ENCODE measurements around the gene ZC3H7A. TPM values are rescaled to one million over a fixed set of nuclear protein-coding genes. Genes with fewer than 3 reads are reported as not detected.

Gene ZC3H7A
- total and polyA plus RNA-seq, 2 of the 13 experiments (the other 11 are each of a cell fraction or from before 2014, with no cell fraction given): 29.2 to 36.8 TPM

DNA sequence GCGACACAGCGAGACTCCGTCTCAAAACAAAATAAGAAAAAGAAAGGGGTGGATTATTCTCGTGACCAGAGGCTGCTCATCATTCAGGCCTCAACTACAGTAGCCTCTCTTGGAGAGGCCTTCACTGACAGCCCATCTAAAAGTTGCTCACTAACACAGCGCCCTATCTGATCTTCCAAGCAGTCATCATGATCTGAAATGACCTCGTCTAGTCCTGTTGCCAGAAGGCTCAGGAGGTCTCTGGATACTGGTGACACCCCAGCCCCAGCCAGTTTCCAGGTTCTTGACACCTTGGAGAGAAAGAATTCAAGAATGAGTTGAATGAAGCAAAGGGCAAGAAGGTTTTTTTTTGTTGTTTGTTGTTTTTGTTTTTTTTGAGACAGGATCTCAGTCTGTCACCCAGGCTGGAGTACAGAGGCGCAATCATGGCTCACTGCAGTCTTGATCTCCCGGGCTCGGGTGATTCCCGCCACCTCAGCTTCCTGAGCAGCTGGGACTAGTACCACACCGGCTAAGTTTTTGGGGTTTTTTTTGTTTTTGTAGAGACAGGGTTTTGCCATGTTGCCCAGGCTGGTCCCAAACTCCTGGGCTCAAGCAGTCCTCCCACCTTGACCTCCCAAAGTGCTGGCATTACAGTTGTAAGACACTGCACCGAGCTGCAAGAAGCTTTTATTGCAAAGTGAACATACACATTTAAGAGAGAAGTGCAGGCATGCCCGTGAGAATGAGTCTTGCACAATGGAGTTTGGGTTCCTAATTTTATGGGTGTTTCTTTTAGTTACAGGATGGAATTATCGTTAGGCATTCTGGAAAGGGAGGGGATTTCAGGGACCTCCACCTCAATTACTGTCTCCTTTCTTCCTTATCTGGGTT lies 2.7 kb upstream of the ZC3H7A start:
- Histone ChIP-seq H3K27me3 (ENCODE audit: control insufficient read depth in 1 of 2, insufficient read depth in 2 of 2, low read length in 2 of 2) (no peaks in the 10 kb centered on the region; a peak in 1 of 5 replicates), H3K79me2 (ENCODE audit: insufficient read depth, low read length) (peaks cover 43% of the 10 kb centered on the region), H4K20me1 (ENCODE audit: insufficient read depth, low read length) (peaks cover 11% of the 10 kb centered on the region), H3K4me2 (ENCODE audit: low read depth, low read length) (peak overlapping the region; percentile 93), H3K4me3 (replicated peaks in 1 of 3; ENCODE audit: insufficient read depth in 1 of 3, low read depth in 2 of 3, low read length in 3 of 3) (no peak overlapping the region), H3K36me3 (replicated peaks in 1 of 2; ENCODE audit: control insufficient read depth in 1 of 2, insufficient read depth in 2 of 2, low read length in 2 of 2) (peaks cover 0 to 5% of the 10 kb centered on the region in 2 experiments; a peak in 2 of 5 replicates), H3K9ac (ENCODE audit: insufficient read depth, low read depth, low read length) (no peak overlapping the region), H3K9me3 (ENCODE audit: low read length) (no peaks in the 10 kb centered on the region), H3K4me1 (ENCODE audit: insufficient read depth, low read length) (peaks cover 54% of the 10 kb centered on the region), H2AFZ (ENCODE audit: low read length) (no peak overlapping the region), H3K27ac (ENCODE audit: extremely low read length, insufficient read depth, low read length) (no peak overlapping the region)
- FAIRE-seq (no peak), DNase-seq (ENCODE audit: low spot score) (no peak), ATAC-seq (no peak)
- in situ Hi-C loops (cut with HindIII; ENCODE audit: extremely low pct_ligation_motif_present, low pct_unique_long_range_greater_than_20kb) (no loop called here), intact Hi-C loops (cut with micrococcal nuclease; ENCODE audit: unreplicated experiment) (loop anchor here (5.0 to 10.0 kb wide), 2 partner anchors 113 to 215 kb away; partner anchors contain the start of gene LITAF)
- no TSS peak for BruUV-seq (replicated peaks)
- WGBS (ENCODE audit: low lambda C conversion rate): 90% methylated on average over 14 of the region's 14 CpGs
- CTCF ChIA-PET (ENCODE audit: low intra/inter-chr PET ratio, low total read pairs): no interaction called here
- POLR2A ChIA-PET: interaction anchor here (0.7 to 5.9 kb wide), 9 partner anchors 10 to 63 kb away, joined by 3 to 207 read pairs (median 25); partner anchors contain the start of genes RSL1D1 and TXNDC11
- TF ChIP-seq ZNF629 (CRISPR knock-in tag; conservative IDR thresholded peaks at IDR 0.05): no peak
- no peak for TF ChIP-seq NONO (IDR thresholded peaks at IDR 0.05)
- no peak for TF ChIP-seq NONO (CRISPR knock-in tag; conservative IDR thresholded peaks at IDR 0.05)
- no peak for TF ChIP-seq BRCA1 (CRISPR knock-in tag; IDR thresholded peaks at IDR 0.05)
- TF ChIP-seq ZSCAN12 (CRISPR knock-in tag; IDR thresholded peaks at IDR 0.05): 0 out of 2 replicates have a peak, but pooled peaks have one; percentile 25
- no peak for TF ChIP-seq ZNF589 (CRISPR knock-in tag; conservative IDR thresholded peaks at IDR 0.05)
- TF ChIP-seq, protein P1, sequence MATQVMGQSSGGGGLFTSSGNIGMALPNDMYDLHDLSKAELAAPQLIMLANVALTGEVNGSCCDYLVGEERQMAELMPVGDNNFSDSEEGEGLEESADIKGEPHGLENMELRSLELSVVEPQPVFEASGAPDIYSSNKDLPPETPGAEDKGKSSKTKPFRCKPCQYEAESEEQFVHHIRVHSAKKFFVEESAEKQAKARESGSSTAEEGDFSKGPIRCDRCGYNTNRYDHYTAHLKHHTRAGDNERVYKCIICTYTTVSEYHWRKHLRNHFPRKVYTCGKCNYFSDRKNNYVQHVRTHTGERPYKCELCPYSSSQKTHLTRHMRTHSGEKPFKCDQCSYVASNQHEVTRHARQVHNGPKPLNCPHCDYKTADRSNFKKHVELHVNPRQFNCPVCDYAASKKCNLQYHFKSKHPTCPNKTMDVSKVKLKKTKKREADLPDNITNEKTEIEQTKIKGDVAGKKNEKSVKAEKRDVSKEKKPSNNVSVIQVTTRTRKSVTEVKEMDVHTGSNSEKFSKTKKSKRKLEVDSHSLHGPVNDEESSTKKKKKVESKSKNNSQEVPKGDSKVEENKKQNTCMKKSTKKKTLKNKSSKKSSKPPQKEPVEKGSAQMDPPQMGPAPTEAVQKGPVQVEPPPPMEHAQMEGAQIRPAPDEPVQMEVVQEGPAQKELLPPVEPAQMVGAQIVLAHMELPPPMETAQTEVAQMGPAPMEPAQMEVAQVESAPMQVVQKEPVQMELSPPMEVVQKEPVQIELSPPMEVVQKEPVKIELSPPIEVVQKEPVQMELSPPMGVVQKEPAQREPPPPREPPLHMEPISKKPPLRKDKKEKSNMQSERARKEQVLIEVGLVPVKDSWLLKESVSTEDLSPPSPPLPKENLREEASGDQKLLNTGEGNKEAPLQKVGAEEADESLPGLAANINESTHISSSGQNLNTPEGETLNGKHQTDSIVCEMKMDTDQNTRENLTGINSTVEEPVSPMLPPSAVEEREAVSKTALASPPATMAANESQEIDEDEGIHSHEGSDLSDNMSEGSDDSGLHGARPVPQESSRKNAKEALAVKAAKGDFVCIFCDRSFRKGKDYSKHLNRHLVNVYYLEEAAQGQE (IDR thresholded peaks at IDR 0.05; ENCODE audit: borderline replicate concordance in 1 of 2, low read depth in 1 of 2, low read length in 2 of 2): no peak
- TF ChIP-seq BRD4 (CRISPR knock-in tag; IDR thresholded peaks at IDR 0.05): no peak
- TF ChIP-seq ISL2 (CRISPR knock-in tag; IDR thresholded peaks at IDR 0.05): no peak
- TF ChIP-seq ZFP1 (CRISPR knock-in tag; IDR thresholded peaks at IDR 0.05): no peak
- no peak for TF ChIP-seq EP300 (IDR thresholded peaks at IDR 0.05; ENCODE audit: low read depth in 2 of 2, low read length in 2 of 2)
- TF ChIP-seq EP300 (CRISPR knock-in tag; IDR thresholded peaks at IDR 0.05; ENCODE audit: borderline replicate concordance): no peak
- TF ChIP-seq, protein P2, sequence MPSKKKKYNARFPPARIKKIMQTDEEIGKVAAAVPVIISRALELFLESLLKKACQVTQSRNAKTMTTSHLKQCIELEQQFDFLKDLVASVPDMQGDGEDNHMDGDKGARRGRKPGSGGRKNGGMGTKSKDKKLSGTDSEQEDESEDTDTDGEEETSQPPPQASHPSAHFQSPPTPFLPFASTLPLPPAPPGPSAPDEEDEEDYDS (CRISPR knock-in tag; IDR thresholded peaks at IDR 0.05): no peak
- TF ChIP-seq ZNF607 (CRISPR knock-in tag; IDR thresholded peaks at IDR 0.05; ENCODE audit: borderline replicate concordance): peak; percentile 69; the same call in 1 of the 2 replicates
- TF ChIP-seq ZNF282 (IDR thresholded peaks at IDR 0.05; ENCODE audit: partially characterized antibody): no peak
- 0 out of 2 replicates have a peak, but pooled peaks have one; percentile 30 for TF ChIP-seq ZNF263 (CRISPR knock-in tag; IDR thresholded peaks at IDR 0.05)
- TF ChIP-seq, protein P3, sequence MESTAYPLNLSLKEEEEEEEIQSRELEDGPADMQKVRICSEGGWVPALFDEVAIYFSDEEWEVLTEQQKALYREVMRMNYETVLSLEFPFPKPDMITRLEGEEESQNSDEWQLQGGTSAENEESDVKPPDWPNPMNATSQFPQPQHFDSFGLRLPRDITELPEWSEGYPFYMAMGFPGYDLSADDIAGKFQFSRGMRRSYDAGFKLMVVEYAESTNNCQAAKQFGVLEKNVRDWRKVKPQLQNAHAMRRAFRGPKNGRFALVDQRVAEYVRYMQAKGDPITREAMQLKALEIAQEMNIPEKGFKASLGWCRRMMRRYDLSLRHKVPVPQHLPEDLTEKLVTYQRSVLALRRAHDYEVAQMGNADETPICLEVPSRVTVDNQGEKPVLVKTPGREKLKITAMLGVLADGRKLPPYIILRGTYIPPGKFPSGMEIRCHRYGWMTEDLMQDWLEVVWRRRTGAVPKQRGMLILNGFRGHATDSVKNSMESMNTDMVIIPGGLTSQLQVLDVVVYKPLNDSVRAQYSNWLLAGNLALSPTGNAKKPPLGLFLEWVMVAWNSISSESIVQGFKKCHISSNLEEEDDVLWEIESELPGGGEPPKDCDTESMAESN (CRISPR knock-in tag; conservative IDR thresholded peaks at IDR 0.05): no peak

All from HepG2 (cell line).